ENCODE results near the gene SUSD3.

Gene SUSD3

GRCh38 chr9:93134015-93134739, 75.7 kb downstream of the SUSD3 start, which contains the start of gene NINJ1:
NINJ1 (minus strand) TSS chr9:93134251; CDS start chr9:93134217, 34 bp downstream.
- in situ Hi-C loops (cut with HindIII; ENCODE audit: low sequenced_read_pairs): no loop called here

Data from DLD1 (cell line).